Pons (tissue), 1 donor: ENCODE data around the gene MMADHC.

Experiments
- DNase-seq: peaks from one replicate; pipeline ENCODE4 v3.0.0-alpha.2; 2016; ENCODE audit warnings: low spot score

The MMADHC gene

DNA sequence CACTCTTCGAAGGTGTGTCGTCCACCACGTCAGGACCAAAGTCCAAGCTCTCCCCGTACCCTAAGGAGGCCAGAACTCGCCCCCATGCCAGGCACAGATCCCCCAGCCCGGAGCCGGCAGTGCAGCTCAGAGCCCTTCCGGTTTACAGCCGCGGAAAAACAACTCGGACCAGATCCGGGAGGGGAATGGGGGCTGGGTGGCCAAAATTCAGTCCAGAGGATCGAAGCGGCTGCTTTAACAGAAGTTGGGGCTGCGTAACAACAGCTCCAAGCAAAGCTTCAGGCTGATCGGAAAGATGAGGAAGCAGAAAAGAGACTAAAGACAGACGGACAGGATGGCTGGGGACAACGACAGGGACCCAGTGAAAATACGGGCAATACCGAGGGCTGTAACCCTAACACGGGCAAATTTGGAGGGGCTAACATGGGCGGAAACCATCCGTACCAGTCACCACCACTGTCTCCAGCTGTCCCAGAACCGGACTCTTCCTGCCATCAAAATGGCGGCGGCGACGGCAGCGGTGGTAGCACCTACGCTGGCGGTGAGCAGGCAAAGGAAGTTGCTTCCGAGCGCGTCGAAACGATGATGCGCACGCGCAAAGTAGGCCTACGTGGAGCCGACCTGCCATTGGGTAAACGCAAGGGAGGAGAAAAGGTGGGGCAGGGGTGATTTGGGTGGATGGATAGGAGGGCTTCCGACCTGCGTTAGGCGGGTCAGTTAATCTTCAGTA, at the start of gene MMADHC:
MMADHC (minus strand) TSS at position 556 of the 730 bp plus-strand sequence. CDS start 678 bp downstream, outside the sequence.
- DNase-seq: peak; percentile 93

DNA sequence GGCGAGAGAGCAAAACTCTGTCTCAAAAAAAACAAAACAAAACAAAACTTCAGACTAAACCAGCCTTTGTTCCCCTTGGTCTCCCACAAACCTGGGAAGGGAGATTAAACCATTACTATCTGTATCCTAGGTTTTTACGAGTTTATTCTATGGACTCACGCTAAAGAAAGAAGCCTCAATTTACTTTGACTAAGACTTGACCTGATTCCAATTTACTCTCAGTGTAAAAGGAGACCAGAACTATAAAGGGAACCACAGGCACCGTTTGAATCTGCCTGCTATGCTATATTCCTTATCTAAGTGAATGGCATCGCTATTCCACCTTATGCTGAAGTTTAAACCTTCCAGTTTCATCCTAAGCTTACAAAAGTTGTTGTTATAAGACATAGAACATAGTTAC, 46.5 kb upstream of the MMADHC start:
- DNase-seq: no peak

DNA sequence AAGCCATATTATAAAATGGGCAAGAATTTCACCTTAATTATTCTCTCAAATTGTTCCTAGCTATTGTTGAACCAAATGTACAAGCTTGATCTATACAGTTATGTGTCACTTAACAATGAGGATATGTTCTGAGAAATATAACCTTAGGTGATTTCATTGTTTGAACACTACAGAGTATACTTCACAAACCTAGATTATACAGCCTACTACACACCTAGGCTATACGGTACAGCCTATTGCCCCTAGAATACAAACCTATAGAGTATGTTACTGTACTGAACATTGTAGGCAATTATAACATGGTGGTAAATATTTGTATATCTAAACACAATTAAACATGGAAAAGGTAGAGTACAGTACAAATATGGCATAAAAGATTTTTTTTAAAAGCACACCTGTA, 42.9 kb upstream of the MMADHC start:
- no peak for DNase-seq

GRCh38 chr2:149629026-149629425, 41.5 kb upstream of the MMADHC start:
- DNase-seq: no peak

GRCh38 chr2:149627111-149627801, 39.7 kb upstream of the MMADHC start:
- DNase-seq: peak; percentile 28

- no peak for DNase-seq
Measured at GRCh38 chr2:149625671-149626070, 38.1 kb upstream of the MMADHC start.

- DNase-seq: no peak
Measured at GRCh38 chr2:149625271-149625670, 37.7 kb upstream of the MMADHC start.

GRCh38 chr2:149622343-149622742, 34.8 kb upstream of the MMADHC start:
- DNase-seq: no peak

- no peak for DNase-seq
Measured at GRCh38 chr2:149617476-149617875, 29.9 kb upstream of the MMADHC start.

- DNase-seq: no peak
Measured at GRCh38 chr2:149616681-149617456, 29.3 kb upstream of the MMADHC start.

GRCh38 chr2:149613704-149614103, 26.1 kb upstream of the MMADHC start:
- DNase-seq: no peak

DNA sequence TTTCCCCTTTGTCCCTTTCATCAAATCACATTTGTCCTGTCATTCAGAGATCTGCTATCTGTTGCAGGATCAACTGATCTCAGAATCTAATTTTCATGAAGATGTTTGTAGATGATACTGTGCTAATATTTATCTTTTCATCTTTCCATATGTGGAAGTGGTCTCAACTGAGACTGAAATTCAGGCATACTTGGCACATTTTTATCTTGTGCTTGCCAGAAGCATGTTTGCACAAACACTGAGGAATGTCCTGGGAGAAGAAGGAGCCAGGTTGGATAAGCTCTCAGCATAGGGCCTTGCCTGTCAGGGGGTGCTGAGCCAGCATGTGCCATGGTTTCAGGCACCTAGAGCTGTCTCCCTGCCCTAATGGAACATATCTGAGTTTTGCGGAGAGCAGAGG, 24.5 kb upstream of the MMADHC start:
- DNase-seq: no peak

GRCh38 chr2:149611100-149611820, 23.7 kb upstream of the MMADHC start:
- no peak for DNase-seq

- DNase-seq: no peak
Measured at GRCh38 chr2:149606251-149606811, 18.8 kb upstream of the MMADHC start.

DNA sequence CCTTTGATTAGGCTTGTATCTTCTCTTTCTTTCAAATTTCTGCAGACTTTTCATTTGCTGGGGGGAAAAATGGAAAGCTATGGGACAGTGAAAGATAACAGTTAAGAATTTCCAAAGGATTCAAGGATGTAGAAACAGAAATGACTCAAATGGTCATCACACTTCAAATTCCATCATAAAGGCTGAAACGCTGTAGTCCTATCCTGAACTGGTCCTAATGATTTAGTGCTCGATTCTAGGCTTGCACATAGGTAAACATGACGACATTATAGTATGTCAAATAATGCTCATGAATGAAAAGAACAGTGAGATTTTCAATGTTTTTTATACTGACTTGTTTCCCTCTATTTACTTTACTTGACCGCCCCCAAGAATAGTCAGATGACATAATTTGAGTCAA, 15.7 kb upstream of the MMADHC start:
- no peak for DNase-seq

- DNase-seq: no peak
Measured at GRCh38 chr2:149601141-149601796, 13.7 kb upstream of the MMADHC start.

GRCh38 chr2:149597668-149598326, 10.2 kb upstream of the MMADHC start:
- peak; percentile 81 for DNase-seq

DNA sequence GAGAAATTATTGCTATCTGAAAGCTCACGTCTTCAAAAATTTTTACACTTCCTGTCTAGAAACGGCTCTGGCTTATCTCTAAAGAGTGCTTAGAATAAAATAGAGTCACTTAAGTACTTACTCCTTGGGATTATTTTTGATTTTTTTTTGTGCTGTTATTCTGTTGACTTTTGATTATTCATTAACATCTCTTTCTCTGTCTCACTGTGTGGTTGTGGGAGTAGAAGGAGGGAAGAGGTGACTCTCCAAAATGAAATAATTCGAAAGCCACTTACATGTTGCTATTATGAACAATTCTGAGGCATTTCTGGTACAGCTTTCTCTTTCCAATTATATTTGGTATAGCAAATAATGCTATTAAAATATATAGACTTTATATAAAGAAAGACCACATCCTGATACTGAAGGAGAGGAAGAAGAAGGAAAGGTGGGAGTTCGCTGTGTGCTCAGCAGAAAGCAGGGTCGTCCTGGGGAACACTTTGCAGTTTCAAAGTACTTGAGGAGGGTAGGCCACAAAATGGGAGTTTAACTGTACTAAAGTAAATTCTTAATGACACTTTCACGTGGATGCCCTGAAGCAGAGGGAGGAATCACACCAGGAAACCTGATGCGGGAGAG, 9.6 kb upstream of the MMADHC start:
- DNase-seq: no peak

DNA sequence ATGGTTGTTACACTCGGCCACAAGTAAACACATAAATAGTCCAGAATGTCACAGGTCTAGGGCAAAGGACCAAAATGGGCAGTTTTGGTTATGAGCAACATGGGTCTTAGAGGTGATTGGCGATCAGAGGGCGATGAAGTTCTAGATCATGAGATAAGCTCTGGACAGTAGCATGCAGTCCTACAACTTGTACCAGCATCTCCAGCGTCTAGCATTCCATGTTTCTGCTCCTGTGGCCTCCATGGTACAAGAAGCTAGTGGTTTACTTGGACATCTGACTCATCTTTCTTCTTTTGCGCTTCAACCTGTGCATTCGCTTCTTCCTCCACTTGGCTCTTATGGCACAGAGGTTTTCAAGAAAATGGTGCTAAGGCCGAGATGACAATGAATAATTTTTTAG, 8.9 kb upstream of the MMADHC start:
- DNase-seq: no peak
